ENCODE measurements around the gene TOB1.

The TOB1 gene

DNA sequence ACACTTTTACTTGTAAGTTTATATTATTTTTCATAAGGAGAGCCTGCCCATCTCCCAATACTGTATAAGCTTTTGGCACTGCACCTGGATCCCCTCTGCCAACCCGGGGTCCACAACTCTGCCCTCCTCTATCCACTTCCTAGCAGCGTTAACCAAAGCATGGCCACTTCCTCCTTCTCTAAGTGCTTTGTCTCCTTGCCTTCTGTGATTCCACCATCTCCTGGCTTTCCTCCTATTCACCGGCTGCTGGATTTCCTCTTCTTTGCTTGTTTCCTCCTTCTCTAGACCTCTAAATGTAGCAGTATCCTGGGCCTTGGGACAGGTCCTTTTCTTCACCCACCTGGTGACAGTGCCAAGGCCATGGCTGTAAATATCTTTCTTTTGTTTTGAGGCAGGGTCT is 50.8 kb downstream of the TOB1 start:
- Histone ChIP-seq H3K4me3 (ENCODE audit: low read length) (no peak overlapping the region), H3K9me3 (ENCODE audit: control insufficient read depth, insufficient read depth, low read length) (no peaks in the 10 kb centered on the region), H3K27me3 (ENCODE audit: control insufficient read depth, insufficient read depth, low read length) (no peaks in the 10 kb centered on the region), H3K4me1 (ENCODE audit: control insufficient read depth, insufficient read depth, low read length) (peaks cover 3% of the 10 kb centered on the region; the same call in 1 of the 2 replicates), H3K36me3 (ENCODE audit: control insufficient read depth, insufficient read depth, low read length) (no peaks in the 10 kb centered on the region), H3K27ac (ENCODE audit: low read length) (no peak overlapping the region)
- no CpG with 5 or more reads among the region's 3 CpGs for WGBS (ENCODE audit: insufficient coverage, insufficient read length)
- no peak for DNase-seq (ENCODE audit: low read depth, low spot score)

GRCh38 chr17:50813583-50813982 is 52.6 kb downstream of the TOB1 start:
- Histone ChIP-seq H3K4me1 (ENCODE audit: control insufficient read depth, insufficient read depth, low read length) (peaks cover 3% of the 10 kb centered on the region; the same call in 1 of the 2 replicates), H3K36me3 (ENCODE audit: control insufficient read depth, insufficient read depth, low read length) (no peaks in the 10 kb centered on the region), H3K27ac (ENCODE audit: low read length) (no peak overlapping the region), H3K9me3 (ENCODE audit: control insufficient read depth, insufficient read depth, low read length) (no peaks in the 10 kb centered on the region), H3K27me3 (ENCODE audit: control insufficient read depth, insufficient read depth, low read length) (no peaks in the 10 kb centered on the region), H3K4me3 (ENCODE audit: low read length) (no peak overlapping the region)
- no peak for DNase-seq (ENCODE audit: low read depth, low spot score)

Measured in iPS DF 6.9 (cell line).